Measurements from ENCODE around the gene INSM1.

DNA sequence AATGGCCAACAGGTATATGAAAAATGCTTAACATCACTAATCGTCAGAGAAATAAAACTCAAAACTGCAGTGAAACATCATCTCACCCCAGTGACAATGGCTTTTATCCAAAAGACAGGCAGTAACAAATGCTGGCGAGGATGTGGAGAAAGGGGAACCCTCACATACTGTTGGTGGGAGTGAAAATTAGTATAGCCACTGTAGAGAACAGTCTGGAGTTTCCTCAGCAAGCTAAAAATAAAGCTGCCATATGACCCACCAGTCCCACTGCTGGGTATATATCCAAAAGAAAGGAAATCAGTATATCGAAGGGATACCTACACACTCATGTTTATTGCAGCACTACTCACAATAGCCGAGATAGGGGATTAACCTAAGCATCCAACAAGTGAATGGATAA lies 23.4 kb upstream of the INSM1 start:
- no peak for TF ChIP-seq POLR2A (IDR thresholded peaks at IDR 0.05; ENCODE audit: insufficient read depth in 1 of 2, low read depth in 2 of 2, low read length in 2 of 2)
- no peak for TF ChIP-seq YY1 (IDR thresholded peaks at IDR 0.05; ENCODE audit: insufficient read depth, insufficient replicate concordance, low read depth, low read length)
- TF ChIP-seq ZNF841 (CRISPR knock-in tag; IDR thresholded peaks at IDR 0.05; ENCODE audit: borderline replicate concordance): no peak
- no peak for TF ChIP-seq CREM (IDR thresholded peaks at IDR 0.05)
- no peak for TF ChIP-seq CREM (CRISPR knock-in tag; IDR thresholded peaks at IDR 0.05)
- TF ChIP-seq IRF2 (CRISPR knock-in tag; IDR thresholded peaks at IDR 0.05): no peak
- no peak for TF ChIP-seq CREB1 (IDR thresholded peaks at IDR 0.05)
- no peak for TF ChIP-seq CREB1 (CRISPR knock-in tag; IDR thresholded peaks at IDR 0.05)
- TF ChIP-seq, protein P1, sequence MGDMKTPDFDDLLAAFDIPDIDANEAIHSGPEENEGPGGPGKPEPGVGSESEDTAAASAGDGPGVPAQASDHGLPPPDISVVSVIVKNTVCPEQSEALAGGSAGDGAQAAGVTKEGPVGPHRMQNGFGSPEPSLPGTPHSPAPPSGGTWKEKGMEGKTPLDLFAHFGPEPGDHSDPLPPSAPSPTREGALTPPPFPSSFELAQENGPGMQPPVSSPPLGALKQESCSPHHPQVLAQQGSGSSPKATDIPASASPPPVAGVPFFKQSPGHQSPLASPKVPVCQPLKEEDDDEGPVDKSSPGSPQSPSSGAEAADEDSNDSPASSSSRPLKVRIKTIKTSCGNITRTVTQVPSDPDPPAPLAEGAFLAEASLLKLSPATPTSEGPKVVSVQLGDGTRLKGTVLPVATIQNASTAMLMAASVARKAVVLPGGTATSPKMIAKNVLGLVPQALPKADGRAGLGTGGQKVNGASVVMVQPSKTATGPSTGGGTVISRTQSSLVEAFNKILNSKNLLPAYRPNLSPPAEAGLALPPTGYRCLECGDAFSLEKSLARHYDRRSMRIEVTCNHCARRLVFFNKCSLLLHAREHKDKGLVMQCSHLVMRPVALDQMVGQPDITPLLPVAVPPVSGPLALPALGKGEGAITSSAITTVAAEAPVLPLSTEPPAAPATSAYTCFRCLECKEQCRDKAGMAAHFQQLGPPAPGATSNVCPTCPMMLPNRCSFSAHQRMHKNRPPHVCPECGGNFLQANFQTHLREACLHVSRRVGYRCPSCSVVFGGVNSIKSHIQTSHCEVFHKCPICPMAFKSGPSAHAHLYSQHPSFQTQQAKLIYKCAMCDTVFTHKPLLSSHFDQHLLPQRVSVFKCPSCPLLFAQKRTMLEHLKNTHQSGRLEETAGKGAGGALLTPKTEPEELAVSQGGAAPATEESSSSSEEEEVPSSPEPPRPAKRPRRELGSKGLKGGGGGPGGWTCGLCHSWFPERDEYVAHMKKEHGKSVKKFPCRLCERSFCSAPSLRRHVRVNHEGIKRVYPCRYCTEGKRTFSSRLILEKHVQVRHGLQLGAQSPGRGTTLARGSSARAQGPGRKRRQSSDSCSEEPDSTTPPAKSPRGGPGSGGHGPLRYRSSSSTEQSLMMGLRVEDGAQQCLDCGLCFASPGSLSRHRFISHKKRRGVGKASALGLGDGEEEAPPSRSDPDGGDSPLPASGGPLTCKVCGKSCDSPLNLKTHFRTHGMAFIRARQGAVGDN (CRISPR knock-in tag; IDR thresholded peaks at IDR 0.05): no peak
- TF ChIP-seq EZH2 (conservative IDR thresholded peaks at IDR 0.05; ENCODE audit: low read depth, low read length): no peak
- TF ChIP-seq, protein P2, sequence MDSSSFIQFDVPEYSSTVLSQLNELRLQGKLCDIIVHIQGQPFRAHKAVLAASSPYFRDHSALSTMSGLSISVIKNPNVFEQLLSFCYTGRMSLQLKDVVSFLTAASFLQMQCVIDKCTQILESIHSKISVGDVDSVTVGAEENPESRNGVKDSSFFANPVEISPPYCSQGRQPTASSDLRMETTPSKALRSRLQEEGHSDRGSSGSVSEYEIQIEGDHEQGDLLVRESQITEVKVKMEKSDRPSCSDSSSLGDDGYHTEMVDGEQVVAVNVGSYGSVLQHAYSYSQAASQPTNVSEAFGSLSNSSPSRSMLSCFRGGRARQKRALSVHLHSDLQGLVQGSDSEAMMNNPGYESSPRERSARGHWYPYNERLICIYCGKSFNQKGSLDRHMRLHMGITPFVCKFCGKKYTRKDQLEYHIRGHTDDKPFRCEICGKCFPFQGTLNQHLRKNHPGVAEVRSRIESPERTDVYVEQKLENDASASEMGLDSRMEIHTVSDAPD (CRISPR knock-in tag; IDR thresholded peaks at IDR 0.05): no peak
- TF ChIP-seq, protein P3, sequence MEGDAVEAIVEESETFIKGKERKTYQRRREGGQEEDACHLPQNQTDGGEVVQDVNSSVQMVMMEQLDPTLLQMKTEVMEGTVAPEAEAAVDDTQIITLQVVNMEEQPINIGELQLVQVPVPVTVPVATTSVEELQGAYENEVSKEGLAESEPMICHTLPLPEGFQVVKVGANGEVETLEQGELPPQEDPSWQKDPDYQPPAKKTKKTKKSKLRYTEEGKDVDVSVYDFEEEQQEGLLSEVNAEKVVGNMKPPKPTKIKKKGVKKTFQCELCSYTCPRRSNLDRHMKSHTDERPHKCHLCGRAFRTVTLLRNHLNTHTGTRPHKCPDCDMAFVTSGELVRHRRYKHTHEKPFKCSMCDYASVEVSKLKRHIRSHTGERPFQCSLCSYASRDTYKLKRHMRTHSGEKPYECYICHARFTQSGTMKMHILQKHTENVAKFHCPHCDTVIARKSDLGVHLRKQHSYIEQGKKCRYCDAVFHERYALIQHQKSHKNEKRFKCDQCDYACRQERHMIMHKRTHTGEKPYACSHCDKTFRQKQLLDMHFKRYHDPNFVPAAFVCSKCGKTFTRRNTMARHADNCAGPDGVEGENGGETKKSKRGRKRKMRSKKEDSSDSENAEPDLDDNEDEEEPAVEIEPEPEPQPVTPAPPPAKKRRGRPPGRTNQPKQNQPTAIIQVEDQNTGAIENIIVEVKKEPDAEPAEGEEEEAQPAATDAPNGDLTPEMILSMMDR (CRISPR knock-in tag; IDR thresholded peaks at IDR 0.05): no peak
- TF ChIP-seq, protein P4, sequence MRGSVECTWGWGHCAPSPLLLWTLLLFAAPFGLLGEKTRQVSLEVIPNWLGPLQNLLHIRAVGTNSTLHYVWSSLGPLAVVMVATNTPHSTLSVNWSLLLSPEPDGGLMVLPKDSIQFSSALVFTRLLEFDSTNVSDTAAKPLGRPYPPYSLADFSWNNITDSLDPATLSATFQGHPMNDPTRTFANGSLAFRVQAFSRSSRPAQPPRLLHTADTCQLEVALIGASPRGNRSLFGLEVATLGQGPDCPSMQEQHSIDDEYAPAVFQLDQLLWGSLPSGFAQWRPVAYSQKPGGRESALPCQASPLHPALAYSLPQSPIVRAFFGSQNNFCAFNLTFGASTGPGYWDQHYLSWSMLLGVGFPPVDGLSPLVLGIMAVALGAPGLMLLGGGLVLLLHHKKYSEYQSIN (CRISPR knock-in tag; IDR thresholded peaks at IDR 0.05; ENCODE audit: borderline replicate concordance): no peak

All from HepG2 (cell line).